ENCODE measurements around the gene SRPX2. TPM values are rescaled to one million over a fixed set of nuclear protein-coding genes. Genes with fewer than 3 reads are reported as not detected.

Gene SRPX2
- polyA plus RNA-seq, 3 donors: not detected

DNA sequence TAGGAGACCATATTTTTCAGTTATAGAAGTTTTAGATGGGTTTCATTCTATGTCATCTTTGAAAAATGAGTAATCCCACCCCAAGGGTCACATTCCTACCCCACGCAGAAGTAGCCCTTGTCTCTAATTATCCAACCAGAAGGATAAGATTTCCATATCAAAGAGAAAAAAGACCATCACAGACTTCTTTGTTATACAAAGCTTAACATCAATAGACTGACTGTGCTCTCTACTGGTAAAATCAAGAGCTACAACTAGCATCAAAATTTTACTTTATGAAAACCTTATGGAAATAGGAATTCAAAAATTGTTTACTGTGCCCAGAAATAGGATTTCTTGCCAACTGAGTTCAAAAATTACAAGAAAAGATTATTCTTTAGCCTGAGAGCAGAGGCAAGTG, 34.4 kb upstream of the SRPX2 start:
- H3K9me3 ChIP-seq (replicated peaks in 1 of 2; ENCODE audit: control insufficient read depth in 1 of 2, insufficient read depth in 1 of 2, low read length in 2 of 2): no peaks in the 10 kb centered on the region
- H3K4me1 Mint-ChIP-seq: peaks cover 12% of the 10 kb centered on the region
- peaks cover 67 to 72% of the 10 kb centered on the region in 2 donors for H3K27me3 ChIP-seq (ENCODE audit: control insufficient read depth in 2 of 2, insufficient read depth in 2 of 2, low read length in 2 of 2)
- H3K4me3 ChIP-seq (replicated peaks in 1 of 3; ENCODE audit: low read depth in 2 of 3, low read length in 3 of 3): no peak overlapping the region
- peak overlapping the region in 1 of 2 donors; percentile 62 for H3K4me3 Mint-ChIP-seq
- H3K27ac ChIP-seq (ENCODE audit: low read depth in 1 of 2, low read length in 2 of 2): no peak overlapping the region
- H3K79me2 ChIP-seq (ENCODE audit: insufficient read depth, low read length): no peaks in the 10 kb centered on the region
- intact Hi-C loops (cut with micrococcal nuclease): no loop called here
- TF ChIP-seq, protein P1, sequence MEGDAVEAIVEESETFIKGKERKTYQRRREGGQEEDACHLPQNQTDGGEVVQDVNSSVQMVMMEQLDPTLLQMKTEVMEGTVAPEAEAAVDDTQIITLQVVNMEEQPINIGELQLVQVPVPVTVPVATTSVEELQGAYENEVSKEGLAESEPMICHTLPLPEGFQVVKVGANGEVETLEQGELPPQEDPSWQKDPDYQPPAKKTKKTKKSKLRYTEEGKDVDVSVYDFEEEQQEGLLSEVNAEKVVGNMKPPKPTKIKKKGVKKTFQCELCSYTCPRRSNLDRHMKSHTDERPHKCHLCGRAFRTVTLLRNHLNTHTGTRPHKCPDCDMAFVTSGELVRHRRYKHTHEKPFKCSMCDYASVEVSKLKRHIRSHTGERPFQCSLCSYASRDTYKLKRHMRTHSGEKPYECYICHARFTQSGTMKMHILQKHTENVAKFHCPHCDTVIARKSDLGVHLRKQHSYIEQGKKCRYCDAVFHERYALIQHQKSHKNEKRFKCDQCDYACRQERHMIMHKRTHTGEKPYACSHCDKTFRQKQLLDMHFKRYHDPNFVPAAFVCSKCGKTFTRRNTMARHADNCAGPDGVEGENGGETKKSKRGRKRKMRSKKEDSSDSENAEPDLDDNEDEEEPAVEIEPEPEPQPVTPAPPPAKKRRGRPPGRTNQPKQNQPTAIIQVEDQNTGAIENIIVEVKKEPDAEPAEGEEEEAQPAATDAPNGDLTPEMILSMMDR (IDR thresholded peaks at IDR 0.05): no peak
- H3K9me3 Mint-ChIP-seq: peaks cover 0 to 4% (median 0%) of the 10 kb centered on the region in 7 donors
- H3K4me1 ChIP-seq (ENCODE audit: control insufficient read depth in 1 of 2, insufficient read depth in 2 of 2, low read length in 2 of 2): peaks cover 7 to 12% of the 10 kb centered on the region in 2 donors
- no peaks in the 10 kb centered on the region for H3K36me3 ChIP-seq (replicated peaks in 1 of 2; ENCODE audit: control insufficient read depth in 1 of 2, insufficient read depth in 2 of 2, low read length in 2 of 2)
- H2AFZ ChIP-seq (ENCODE audit: insufficient read depth, low read depth, low read length, poor library complexity, severe bottlenecking): no peak overlapping the region
- H3K4me2 ChIP-seq (replicated peaks; ENCODE audit: extremely low read depth, low read length, poor library complexity, severe bottlenecking): no peak overlapping the region
- no CpG with 5 or more reads among the region's 1 CpG for WGBS (ENCODE audit: insufficient coverage)
- no peak overlapping the region for H3K27ac Mint-ChIP-seq
- DNase-seq: no peak
- H3K36me3 Mint-ChIP-seq: no peaks in the 10 kb centered on the region
- H3K9ac ChIP-seq (ENCODE audit: insufficient read depth, low read length, poor library complexity, severe bottlenecking): no peak overlapping the region
- peaks cover 33 to 64% (median 53%) of the 10 kb centered on the region in 3 donors for H3K27me3 Mint-ChIP-seq (ENCODE audit: low read depth in 3 of 3)
- no peaks in the 10 kb centered on the region for H4K20me1 ChIP-seq (ENCODE audit: insufficient read depth, low read length)

DNA sequence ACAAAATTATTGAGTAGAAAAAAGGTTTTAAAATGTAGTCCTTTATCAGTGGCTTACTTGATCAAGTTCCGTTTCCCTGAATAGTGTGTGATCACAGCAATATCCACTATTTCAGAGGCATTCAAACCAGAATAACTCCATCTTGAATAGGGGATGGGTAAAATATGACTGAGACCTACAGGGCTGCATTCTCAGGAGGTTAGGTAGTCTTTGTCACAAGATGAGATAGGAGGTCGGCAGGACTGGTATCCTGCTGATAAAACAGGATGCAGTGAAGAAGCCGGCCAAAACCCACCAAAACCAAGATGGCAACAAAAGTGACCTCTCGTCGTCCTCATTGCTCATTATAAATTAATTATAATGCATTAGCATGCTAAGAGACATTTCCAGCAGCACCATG, 32.0 kb upstream of the SRPX2 start:
- H3K4me2 ChIP-seq (replicated peaks; ENCODE audit: extremely low read depth, low read length, poor library complexity, severe bottlenecking): no peak overlapping the region
- H3K4me1 Mint-ChIP-seq: peaks cover 5% of the 10 kb centered on the region
- peaks cover 0 to 3% (median 0%) of the 10 kb centered on the region in 7 donors for H3K9me3 Mint-ChIP-seq
- no peak overlapping the region for H3K9ac ChIP-seq (ENCODE audit: insufficient read depth, low read length, poor library complexity, severe bottlenecking)
- H3K4me3 Mint-ChIP-seq: no peak overlapping the region
- intact Hi-C loops (cut with micrococcal nuclease): no loop called here
- H3K36me3 Mint-ChIP-seq: no peaks in the 10 kb centered on the region
- WGBS (ENCODE audit: insufficient coverage): no CpG with 5 or more reads among the region's 5 CpGs
- TF ChIP-seq, protein P1 (IDR thresholded peaks at IDR 0.05): no peak
- no peak overlapping the region for H3K4me3 ChIP-seq (replicated peaks in 1 of 3; ENCODE audit: low read depth in 2 of 3, low read length in 3 of 3)
- no peaks in the 10 kb centered on the region for H3K79me2 ChIP-seq (ENCODE audit: insufficient read depth, low read length)
- H3K27ac ChIP-seq (ENCODE audit: low read depth in 1 of 2, low read length in 2 of 2): no peak overlapping the region
- H3K36me3 ChIP-seq (replicated peaks in 1 of 2; ENCODE audit: control insufficient read depth in 1 of 2, insufficient read depth in 2 of 2, low read length in 2 of 2): no peaks in the 10 kb centered on the region
- H4K20me1 ChIP-seq (ENCODE audit: insufficient read depth, low read length): no peaks in the 10 kb centered on the region
- peaks cover 0 to 3% of the 10 kb centered on the region in 2 donors for H3K4me1 ChIP-seq (ENCODE audit: control insufficient read depth in 1 of 2, insufficient read depth in 2 of 2, low read length in 2 of 2)
- H3K27me3 Mint-ChIP-seq (ENCODE audit: low read depth in 3 of 3): peaks cover 38 to 65% (median 61%) of the 10 kb centered on the region in 3 donors
- no peak overlapping the region for H3K27ac Mint-ChIP-seq
- no peak overlapping the region for H2AFZ ChIP-seq (ENCODE audit: insufficient read depth, low read depth, low read length, poor library complexity, severe bottlenecking)
- no peak for DNase-seq
- no peaks in the 10 kb centered on the region for H3K9me3 ChIP-seq (replicated peaks in 1 of 2; ENCODE audit: control insufficient read depth in 1 of 2, insufficient read depth in 1 of 2, low read length in 2 of 2)
- H3K27me3 ChIP-seq (ENCODE audit: control insufficient read depth in 2 of 2, insufficient read depth in 2 of 2, low read length in 2 of 2): peaks cover 59 to 70% of the 10 kb centered on the region in 2 donors

Measured in CD14-positive monocyte (primary cell).